Measurements from ENCODE around the gene CACNG4.

The CACNG4 gene

GRCh38 chr17:67067571-67068482, 103.3 kb downstream of the CACNG4 start:
- Histone ChIP-seq H3K27me3 (ENCODE audit: insufficient read depth, low read length) (no peaks in the 10 kb centered on the region), H3K9ac (ENCODE audit: low read depth, low read length) (no peak overlapping the region), H3K4me1 (ENCODE audit: insufficient read depth, low read length) (no peaks in the 10 kb centered on the region), H3K27ac (ENCODE audit: low read length) (no peak overlapping the region), H3K9me3 (ENCODE audit: insufficient read depth, low read depth, low read length) (no peaks in the 10 kb centered on the region), H3K36me3 (ENCODE audit: insufficient read depth, low read depth, low read length) (no peaks in the 10 kb centered on the region), H3K4me3 (ENCODE audit: low read length) (no peak overlapping the region)

- H3K4me1 ChIP-seq (ENCODE audit: insufficient read depth, low read length) = no peaks in the 10 kb centered on the region
- no peaks in the 10 kb centered on the region for H3K9me3 ChIP-seq (ENCODE audit: insufficient read depth, low read depth, low read length)
- no peak overlapping the region for H3K9ac ChIP-seq (ENCODE audit: low read depth, low read length)
- H3K4me3 ChIP-seq (ENCODE audit: low read length) = no peak overlapping the region
- no peaks in the 10 kb centered on the region for H3K36me3 ChIP-seq (ENCODE audit: insufficient read depth, low read depth, low read length)
- no peaks in the 10 kb centered on the region for H3K27me3 ChIP-seq (ENCODE audit: insufficient read depth, low read length)
- no peak overlapping the region for H3K27ac ChIP-seq (ENCODE audit: low read length)
Measured at GRCh38 chr17:67068999-67069398, 104.5 kb downstream of the CACNG4 start.

- no peaks in the 10 kb centered on the region for H3K9me3 ChIP-seq (ENCODE audit: insufficient read depth, low read depth, low read length)
- no peaks in the 10 kb centered on the region for H3K36me3 ChIP-seq (ENCODE audit: insufficient read depth, low read depth, low read length)
Measured at GRCh38 chr17:67069603-67070136, 105.2 kb downstream of the CACNG4 start.

GRCh38 chr17:67071595-67071994, 107.1 kb downstream of the CACNG4 start:
- Histone ChIP-seq H3K4me3 (ENCODE audit: low read length) (no peak overlapping the region), H3K27me3 (ENCODE audit: insufficient read depth, low read length) (no peaks in the 10 kb centered on the region), H3K27ac (ENCODE audit: low read length) (no peak overlapping the region), H3K9me3 (ENCODE audit: insufficient read depth, low read depth, low read length) (no peaks in the 10 kb centered on the region), H3K36me3 (ENCODE audit: insufficient read depth, low read depth, low read length) (no peaks in the 10 kb centered on the region), H3K4me1 (ENCODE audit: insufficient read depth, low read length) (no peaks in the 10 kb centered on the region), H3K9ac (ENCODE audit: low read depth, low read length) (no peak overlapping the region)

More at GRCh38 chr17:67069603-67070136, 105.2 kb downstream of the CACNG4 start:
- Histone ChIP-seq H3K27me3 (ENCODE audit: insufficient read depth, low read length) (no peaks in the 10 kb centered on the region), H3K4me3 (ENCODE audit: low read length) (no peak overlapping the region), H3K4me1 (ENCODE audit: insufficient read depth, low read length) (no peaks in the 10 kb centered on the region), H3K27ac (ENCODE audit: low read length) (no peak overlapping the region), H3K9ac (ENCODE audit: low read depth, low read length) (no peak overlapping the region)

- Histone ChIP-seq H3K4me3 (ENCODE audit: low read length) (no peak overlapping the region), H3K27me3 (ENCODE audit: insufficient read depth, low read length) (no peaks in the 10 kb centered on the region), H3K27ac (ENCODE audit: low read length) (no peak overlapping the region), H3K4me1 (ENCODE audit: insufficient read depth, low read length) (no peaks in the 10 kb centered on the region), H3K36me3 (ENCODE audit: insufficient read depth, low read depth, low read length) (no peaks in the 10 kb centered on the region), H3K9me3 (ENCODE audit: insufficient read depth, low read depth, low read length) (no peaks in the 10 kb centered on the region), H3K9ac (ENCODE audit: low read depth, low read length) (no peak overlapping the region)
Measured at GRCh38 chr17:67072885-67073284, 108.4 kb downstream of the CACNG4 start.

- H3K36me3 ChIP-seq (ENCODE audit: insufficient read depth, low read depth, low read length) = peaks cover 4% of the 10 kb centered on the region; the same call in 1 of the 2 replicates
- no peaks in the 10 kb centered on the region for H3K27me3 ChIP-seq (ENCODE audit: insufficient read depth, low read length)
- H3K4me1 ChIP-seq (ENCODE audit: insufficient read depth, low read length) = no peaks in the 10 kb centered on the region
- no peak overlapping the region for H3K4me3 ChIP-seq (ENCODE audit: low read length)
- H3K9me3 ChIP-seq (ENCODE audit: insufficient read depth, low read depth, low read length) = no peaks in the 10 kb centered on the region
- no peak overlapping the region for H3K9ac ChIP-seq (ENCODE audit: low read depth, low read length)
- no peak overlapping the region for H3K27ac ChIP-seq (ENCODE audit: low read length)
Measured at GRCh38 chr17:67074781-67075180, 110.3 kb downstream of the CACNG4 start.

GRCh38 chr17:67076290-67076689, 111.8 kb downstream of the CACNG4 start:
- Histone ChIP-seq H3K4me3 (ENCODE audit: low read length) (no peak overlapping the region), H3K36me3 (ENCODE audit: insufficient read depth, low read depth, low read length) (peaks cover 4% of the 10 kb centered on the region; the same call in 1 of the 2 replicates), H3K4me1 (ENCODE audit: insufficient read depth, low read length) (no peaks in the 10 kb centered on the region), H3K9me3 (ENCODE audit: insufficient read depth, low read depth, low read length) (no peaks in the 10 kb centered on the region), H3K9ac (ENCODE audit: low read depth, low read length) (no peak overlapping the region), H3K27ac (ENCODE audit: low read length) (no peak overlapping the region), H3K27me3 (ENCODE audit: insufficient read depth, low read length) (no peaks in the 10 kb centered on the region)

GRCh38 chr17:67078292-67078691, 113.8 kb downstream of the CACNG4 start:
- Histone ChIP-seq H3K9ac (ENCODE audit: low read depth, low read length) (no peak overlapping the region), H3K36me3 (ENCODE audit: insufficient read depth, low read depth, low read length) (peaks cover 4% of the 10 kb centered on the region; the same call in 1 of the 2 replicates), H3K27ac (ENCODE audit: low read length) (no peak overlapping the region), H3K4me1 (ENCODE audit: insufficient read depth, low read length) (no peaks in the 10 kb centered on the region), H3K9me3 (ENCODE audit: insufficient read depth, low read depth, low read length) (no peaks in the 10 kb centered on the region), H3K27me3 (ENCODE audit: insufficient read depth, low read length) (no peaks in the 10 kb centered on the region), H3K4me3 (ENCODE audit: low read length) (no peak overlapping the region)

- Histone ChIP-seq H3K9ac (ENCODE audit: low read depth, low read length) (no peak overlapping the region), H3K27ac (ENCODE audit: low read length) (no peak overlapping the region), H3K36me3 (ENCODE audit: insufficient read depth, low read depth, low read length) (peaks cover 4% of the 10 kb centered on the region; the same call in 1 of the 2 replicates)
Measured at GRCh38 chr17:67079491-67079890, 115.0 kb downstream of the CACNG4 start.

GRCh38 chr17:67080804-67081203, 116.3 kb downstream of the CACNG4 start:
- no peaks in the 10 kb centered on the region for H3K27me3 ChIP-seq (ENCODE audit: insufficient read depth, low read length)
- no peak overlapping the region for H3K27ac ChIP-seq (ENCODE audit: low read length)
- peaks cover 4% of the 10 kb centered on the region; the same call in 1 of the 2 replicates for H3K36me3 ChIP-seq (ENCODE audit: insufficient read depth, low read depth, low read length)
- no peak overlapping the region for H3K9ac ChIP-seq (ENCODE audit: low read depth, low read length)
- H3K4me3 ChIP-seq (ENCODE audit: low read length) = no peak overlapping the region
- H3K4me1 ChIP-seq (ENCODE audit: insufficient read depth, low read length) = no peaks in the 10 kb centered on the region
- no peaks in the 10 kb centered on the region for H3K9me3 ChIP-seq (ENCODE audit: insufficient read depth, low read depth, low read length)

More at GRCh38 chr17:67079491-67079890, 115.0 kb downstream of the CACNG4 start:
- no peaks in the 10 kb centered on the region for H3K4me1 ChIP-seq (ENCODE audit: insufficient read depth, low read length)
- no peaks in the 10 kb centered on the region for H3K27me3 ChIP-seq (ENCODE audit: insufficient read depth, low read length)
- no peak overlapping the region for H3K4me3 ChIP-seq (ENCODE audit: low read length)
- H3K9me3 ChIP-seq (ENCODE audit: insufficient read depth, low read depth, low read length) = no peaks in the 10 kb centered on the region

- no peaks in the 10 kb centered on the region for H3K9me3 ChIP-seq (ENCODE audit: insufficient read depth, low read depth, low read length)
- no peak overlapping the region for H3K27ac ChIP-seq (ENCODE audit: low read length)
- no peak overlapping the region for H3K9ac ChIP-seq (ENCODE audit: low read depth, low read length)
- peaks cover 13% of the 10 kb centered on the region for H3K36me3 ChIP-seq (ENCODE audit: insufficient read depth, low read depth, low read length)
- H3K27me3 ChIP-seq (ENCODE audit: insufficient read depth, low read length) = no peaks in the 10 kb centered on the region
- H3K4me3 ChIP-seq (ENCODE audit: low read length) = no peak overlapping the region
- no peaks in the 10 kb centered on the region for H3K4me1 ChIP-seq (ENCODE audit: insufficient read depth, low read length)
Measured at GRCh38 chr17:67082107-67082506, 117.6 kb downstream of the CACNG4 start.
